Anterior cingulate cortex (tissue), 58 donors: ENCODE results near the gene B4GALNT1.
A peak's percentile ranks its signal among the peaks of the same experiment; 100 is the strongest.
"Not testable (repeated sequence)": the region's sequence is repeated elsewhere in the genome, so short reads cannot be mapped to it uniquely, and the experiment has no call there.

Experiments used
- DNase-seq, 58 donors: peaks; one replicate each; lab custom pipeline; 2025; lab: John Stamatoyannopoulos, UW

The B4GALNT1 gene

DNA sequence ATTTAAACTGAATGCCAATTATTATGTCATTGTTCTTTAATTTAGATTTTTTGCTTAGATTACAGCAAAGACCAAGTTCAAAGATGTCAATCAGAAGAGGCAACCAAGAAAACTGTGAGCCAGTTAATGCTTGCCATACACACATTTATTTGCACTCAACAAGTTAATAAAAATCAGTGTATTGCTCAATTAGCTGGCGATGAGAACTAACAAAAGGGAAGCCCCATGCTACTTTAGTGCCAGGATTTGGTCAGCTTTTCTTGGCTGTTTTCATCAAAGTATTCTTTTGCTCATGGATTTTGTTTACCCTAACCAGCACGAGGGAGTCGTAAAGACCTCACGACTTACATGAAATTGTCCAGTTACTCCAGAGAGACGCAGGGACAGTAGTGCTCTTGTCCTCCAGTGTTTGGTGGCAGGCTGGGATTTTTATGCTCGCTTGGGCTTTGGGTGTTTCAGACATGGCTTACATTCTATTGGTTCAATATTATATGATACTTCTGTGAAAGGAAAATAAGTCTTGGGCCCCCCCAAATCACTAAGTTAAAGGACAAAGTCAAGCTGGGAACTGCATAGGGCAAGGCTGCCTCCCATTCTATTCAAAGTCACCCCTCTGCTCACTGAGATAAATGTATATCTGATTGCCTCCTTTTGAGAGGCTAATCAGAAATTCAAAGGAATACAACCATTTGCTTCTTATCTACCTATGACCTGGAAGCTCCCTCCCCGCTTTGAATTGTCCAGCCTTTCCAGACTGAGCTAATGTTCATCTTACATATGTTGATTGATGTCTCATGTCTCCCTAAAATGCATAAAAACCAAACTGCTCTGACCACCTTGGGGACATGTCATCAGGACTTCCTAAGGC is 7.4 kb upstream of the B4GALNT1 start:
- DNase-seq, result no peak

GRCh38 chr12:57638096-57638495 is 5.1 kb upstream of the B4GALNT1 start:
- no peak for DNase-seq

DNA sequence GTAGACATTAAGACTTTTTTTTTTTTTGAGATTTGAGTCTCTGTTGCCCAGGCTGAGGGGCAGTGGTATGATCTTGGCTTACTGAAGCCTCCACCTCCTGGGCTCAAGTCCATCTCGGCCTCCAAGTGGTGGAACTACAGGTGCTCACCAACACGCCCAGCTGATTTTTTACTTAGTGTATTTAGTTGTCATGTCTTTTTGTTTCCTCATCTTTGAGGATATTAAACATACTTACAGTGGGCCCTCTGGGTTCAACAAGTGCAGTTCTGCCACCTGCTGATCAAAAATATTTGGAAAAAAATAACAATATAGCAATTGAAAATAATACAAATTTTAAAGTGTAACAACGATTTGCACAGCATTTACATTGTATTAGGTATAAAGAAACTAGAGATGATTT is 4.4 kb upstream of the B4GALNT1 start:
- DNase-seq, result no peak

- DNase-seq, result not testable (repeated sequence)
These were observed 3.7 kb upstream of the B4GALNT1 start for GRCh38 chr12:57636731-57637130.

DNA sequence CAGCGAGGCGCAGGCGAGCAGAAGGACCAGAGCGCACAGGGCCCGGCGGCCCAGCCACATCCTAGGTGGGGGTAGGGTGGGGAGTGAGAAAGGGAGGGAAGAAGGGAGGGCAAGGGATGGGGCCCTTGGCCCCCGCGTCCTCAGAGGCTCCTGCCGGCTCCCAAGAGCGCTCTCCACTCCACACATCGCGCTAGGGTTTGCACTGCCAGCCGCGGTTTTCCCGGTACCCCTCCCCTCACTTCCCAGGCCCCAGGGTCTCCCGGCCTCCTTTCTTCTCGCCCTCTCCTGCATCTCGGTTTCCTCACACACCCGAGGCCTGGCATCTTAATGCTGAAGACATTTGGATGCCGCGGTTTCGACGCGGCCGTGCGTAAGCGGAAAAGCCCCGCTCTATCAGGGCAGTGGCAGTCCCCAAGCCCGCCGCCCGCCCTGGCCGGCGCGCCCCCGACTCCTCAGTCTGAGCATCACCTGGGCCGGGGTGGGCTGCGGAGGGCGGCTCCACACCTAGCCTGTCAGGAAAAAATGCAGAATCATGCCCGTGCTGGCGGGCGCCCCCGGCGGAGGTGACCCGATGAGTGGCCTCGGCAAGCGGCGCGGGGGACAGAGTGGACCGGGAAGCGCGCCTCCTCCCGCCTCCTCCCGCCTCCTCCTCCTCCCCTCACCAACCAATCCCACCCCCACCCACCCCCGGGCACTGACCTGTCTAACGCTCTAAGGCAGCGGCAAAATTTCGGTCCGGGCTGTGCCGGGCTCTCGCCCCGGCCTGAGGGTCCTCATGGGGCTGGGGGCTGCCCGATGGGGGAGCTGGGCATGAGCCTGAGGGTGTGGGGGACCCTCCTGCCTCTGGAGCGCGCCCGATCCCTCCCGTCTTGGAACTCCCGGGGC is 686 bp downstream of the B4GALNT1 start:
- DNase-seq, result peak in 7 of 58 donors; percentile 22 to 53 (median 33)

GRCh38 chr12:57631566-57632072 is 1.4 kb downstream of the B4GALNT1 start:
- no peak for DNase-seq

GRCh38 chr12:57630891-57631433 is 2.0 kb downstream of the B4GALNT1 start:
- DNase-seq, result no peak

DNA sequence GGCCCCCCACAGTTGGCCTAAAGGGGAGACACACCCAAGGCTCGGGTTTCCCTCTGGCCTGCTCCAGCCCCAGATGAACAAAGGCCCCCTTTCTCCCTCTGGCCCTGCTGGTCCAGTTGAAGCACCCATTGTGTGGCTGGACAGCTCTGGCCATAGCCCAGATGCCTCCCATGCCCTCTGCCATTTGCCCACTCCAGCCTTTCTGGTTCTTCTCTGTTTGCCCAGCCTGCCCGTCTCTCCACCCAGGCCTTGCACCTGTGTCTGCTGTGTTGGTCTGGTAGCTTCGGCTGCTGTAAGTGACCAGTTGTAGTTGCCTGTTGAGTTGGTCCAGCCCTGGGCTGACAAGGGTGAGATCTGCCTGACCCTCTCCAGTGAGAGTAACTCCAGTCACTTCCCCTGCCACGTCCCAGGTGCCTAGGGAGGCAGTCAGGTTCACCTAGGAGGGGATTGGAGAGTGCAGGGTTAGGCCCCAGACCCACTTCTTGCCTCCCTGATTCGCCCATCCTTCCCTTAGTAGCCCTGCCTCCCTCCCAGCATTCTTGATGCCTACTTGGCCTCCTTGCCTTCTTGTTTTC is 3.0 kb downstream of the B4GALNT1 start:
- DNase-seq, result peak in 33 of 58 donors; percentile 13 to 81 (median 52)

DNA sequence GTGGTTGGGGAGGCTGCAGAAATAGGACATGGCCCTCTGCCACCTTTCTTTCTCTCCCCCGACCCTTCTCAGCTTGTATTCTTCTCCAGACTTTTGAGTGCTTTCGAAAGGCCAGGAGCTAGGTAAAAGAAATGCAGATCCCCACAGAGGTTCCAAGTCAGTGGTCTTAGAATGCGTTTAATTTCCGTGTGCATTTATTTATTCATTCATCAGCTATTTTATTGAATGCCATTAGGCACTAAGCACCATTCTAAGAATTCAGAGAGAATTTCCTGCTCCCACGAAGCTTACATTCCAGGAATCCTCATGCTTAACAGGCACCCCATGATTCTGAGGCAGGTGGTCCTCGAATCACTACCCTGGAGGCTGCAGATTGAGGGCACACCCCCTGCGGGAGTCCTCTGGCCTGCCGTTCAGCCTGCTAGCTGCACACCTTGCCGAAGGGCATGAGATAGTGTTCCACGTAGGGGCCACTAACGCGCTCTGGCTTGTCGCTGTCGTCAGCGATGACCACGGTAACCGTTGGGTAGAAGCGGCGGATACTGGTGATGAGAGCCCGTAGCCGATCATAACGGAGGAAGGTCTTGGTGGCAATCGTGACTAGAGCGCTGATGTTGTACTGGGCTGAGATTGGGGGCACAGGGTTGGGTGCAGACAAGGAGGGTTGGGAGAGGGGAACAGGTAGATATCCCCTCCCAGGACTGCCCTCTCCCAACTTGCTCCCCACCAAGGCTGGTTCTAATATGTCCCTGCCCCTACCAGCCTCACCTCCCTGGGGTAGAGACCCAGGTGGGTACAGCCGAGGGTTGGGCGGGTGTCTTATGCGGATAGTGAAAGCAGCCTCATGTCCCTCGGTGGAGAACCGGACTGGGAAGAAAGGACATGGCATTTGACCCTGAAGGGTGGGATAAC is 4.5 kb downstream of the B4GALNT1 start:
- DNase-seq, result no peak

- no peak for DNase-seq
These were observed 5.3 kb downstream of the B4GALNT1 start for GRCh38 chr12:57627501-57628279.

GRCh38 chr12:57626921-57627445 is 6.0 kb downstream of the B4GALNT1 start:
- no peak for DNase-seq

GRCh38 chr12:57626111-57626920 is 6.7 kb downstream of the B4GALNT1 start:
- no peak for DNase-seq

- DNase-seq, result no peak
These were observed 7.6 kb downstream of the B4GALNT1 start for GRCh38 chr12:57625261-57626032.

DNA sequence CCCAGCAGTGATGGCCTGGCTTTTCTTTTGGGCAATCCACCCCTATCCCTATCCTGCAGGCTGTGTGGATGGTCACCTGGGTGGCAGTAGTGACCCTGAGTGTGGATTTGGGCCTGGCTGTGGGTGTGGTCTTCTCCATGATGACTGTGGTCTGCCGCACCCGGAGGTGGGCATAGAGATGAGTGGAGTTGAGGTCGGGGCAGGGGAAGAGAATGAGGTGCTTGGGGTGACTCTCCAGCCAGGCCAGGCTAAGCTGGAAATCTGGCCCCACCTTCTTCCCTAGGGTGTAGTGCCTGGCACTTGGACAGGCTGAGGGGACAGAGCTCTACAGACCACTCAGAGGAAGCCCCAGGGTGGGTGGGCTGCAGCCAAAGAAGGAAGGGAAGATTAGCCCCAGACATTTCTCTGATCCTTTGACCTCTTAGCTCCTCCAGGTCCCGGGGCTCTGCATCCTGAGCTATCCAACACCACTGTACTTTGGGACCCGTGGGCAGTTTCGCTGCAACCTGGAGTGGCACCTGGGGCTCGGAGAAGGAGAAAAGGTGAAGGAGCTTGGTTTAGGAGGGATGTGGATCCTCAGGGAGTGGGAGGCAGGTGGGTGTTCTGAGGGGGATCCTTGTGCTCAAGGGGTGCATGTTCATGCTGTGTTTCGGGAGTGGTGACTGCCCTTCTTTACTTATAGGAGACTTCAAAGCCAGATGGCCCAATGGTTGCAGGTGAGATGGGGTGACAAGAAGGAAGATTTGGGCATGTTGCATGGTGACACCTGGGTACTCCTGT is 8.4 kb downstream of the B4GALNT1 start:
- no peak for DNase-seq

DNA sequence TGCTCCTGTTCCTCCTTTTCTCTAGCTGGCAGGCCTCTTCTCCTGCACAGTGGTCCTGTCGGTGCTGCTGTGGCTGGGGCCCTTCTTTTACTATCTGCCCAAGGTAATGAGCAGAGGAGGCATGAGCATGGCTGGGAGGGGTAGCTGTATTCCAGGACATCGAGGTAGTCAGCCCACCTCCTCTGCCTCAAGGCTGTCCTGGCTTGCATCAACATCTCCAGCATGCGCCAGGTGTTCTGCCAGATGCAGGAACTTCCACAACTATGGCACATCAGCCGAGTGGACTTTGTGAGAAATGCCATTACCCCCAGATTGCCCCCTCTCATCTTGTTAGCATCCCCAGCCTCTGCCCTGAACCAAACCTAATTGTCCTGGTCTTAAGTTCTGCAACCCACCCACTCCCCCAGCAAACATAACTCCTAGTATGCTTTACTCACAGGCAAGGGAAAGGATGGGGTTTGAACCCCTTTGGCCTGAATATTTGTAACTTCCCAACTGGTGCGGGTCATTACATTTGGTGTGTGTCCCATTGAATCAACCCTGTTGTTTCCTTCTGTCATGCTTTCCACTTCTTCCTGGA is 9.1 kb downstream of the B4GALNT1 start:
- DNase-seq, result no peak

GRCh38 chr12:57623385-57623784 is 9.6 kb downstream of the B4GALNT1 start:
- DNase-seq, result no peak
